IMR-90 (cell line): Measurements from ENCODE around the gene TAPT1. TPM values are rescaled to one million over a fixed set of nuclear protein-coding genes. Genes with fewer than 3 reads are reported as not detected.
A peak's percentile ranks its signal among the peaks of the same experiment; 100 is the strongest.

Experiments used
- ATAC-seq: fragments of 200-7000 bp; cut with Tn5 transposase; 2 replicates; pipeline ENCODE4 v1.9.1; 2020; ENCODE audit warnings: low read depth, mild to moderate bottlenecking, moderate library complexity
- BruUV-seq: library from RNA; stranded (reverse); fragments of 400-500 nt; replicated peaks from 2 replicates; lab custom pipeline; 2021; lab: Mats Ljungman, UMichigan
- CTCF ChIA-PET: fragments of 300-600 bp; formaldehyde crosslinking; extraction: SDS; loops from one replicate; lab custom pipeline; 2021; ENCODE audit warnings: antibody characterized with exemption; lab: Yijun Ruan, JAX
- POLR2A ChIA-PET: fragments of 300-600 bp; sonication (Branson Sonifier 250); formaldehyde crosslinking; loops from one replicate; lab custom pipeline; 2022; ENCODE audit warnings: antibody characterized with exemption; ENCODE audit not compliant: unreplicated experiment; lab: Charles Lee
- DNase-seq: peaks from one replicate; pipeline ENCODE4 v3.0.0; 2013
- H2AFZ ChIP-seq: replicated peaks from 2 replicates; pipeline ENCODE3; 2013; ENCODE audit warnings: low read length, mild to moderate bottlenecking; ENCODE audit not compliant: poor library complexity
- H2AK5ac ChIP-seq: 2 replicates; pipeline ENCODE4 v1.6.1; 2013; ENCODE audit warnings: low read depth, low read length, inconsistent platforms
- H2AK9ac ChIP-seq: replicated peaks from 2 replicates; pipeline ENCODE3; 2013; ENCODE audit warnings: mild to moderate bottlenecking, low read depth, low read length, moderate library complexity; ENCODE audit not compliant: poor library complexity
- H2BK120ac ChIP-seq: 2 replicates; pipeline ENCODE4 v1.6.1; 2013; ENCODE audit warnings: low read depth, low read length, inconsistent platforms
- H2BK15ac ChIP-seq: 3 replicates; pipeline ENCODE4 v1.6.1; 2013; ENCODE audit warnings: low read depth, low read length, inconsistent platforms
- H2BK20ac ChIP-seq: 2 replicates; pipeline ENCODE4 v1.6.1; 2013; ENCODE audit warnings: low read depth, mild to moderate bottlenecking, inconsistent platforms, low read length, moderate library complexity
- H2BK5ac ChIP-seq: 2 replicates; pipeline ENCODE4 v1.6.1; 2013; ENCODE audit warnings: mild to moderate bottlenecking, low read depth, low read length, inconsistent platforms; ENCODE audit not compliant: poor library complexity, severe bottlenecking
- H3K14ac ChIP-seq: replicated peaks from 2 replicates; pipeline ENCODE4 v1.6.1; 2013; ENCODE audit warnings: low read depth, low read length, inconsistent platforms
- H3K18ac ChIP-seq: 2 replicates; pipeline ENCODE4 v1.6.1; 2013; ENCODE audit warnings: low read depth, low read length, control low read depth
- H3K23ac ChIP-seq: 2 replicates; pipeline ENCODE4 v1.6.1; 2013; ENCODE audit warnings: low read depth, low read length, inconsistent platforms
- H3K27ac ChIP-seq: 2 replicates; pipeline ENCODE4 v1.5.1; 2013; ENCODE audit warnings: mild to moderate bottlenecking, control low read depth, low read length; ENCODE audit not compliant: insufficient read depth
- H3K27me3 ChIP-seq: 2 replicates; pipeline ENCODE4 v1.6.1; 2013; ENCODE audit warnings: low read length; ENCODE audit not compliant: control insufficient read depth, insufficient read depth
- H3K36me3 ChIP-seq: 2 replicates; pipeline ENCODE4 v1.6.1; 2013; ENCODE audit warnings: low read length, mixed read lengths; ENCODE audit not compliant: control insufficient read depth, insufficient read depth
- H3K4ac ChIP-seq: 2 replicates; pipeline ENCODE4 v1.6.1; 2013; ENCODE audit warnings: low read depth, low read length, inconsistent platforms
- H3K4me1 ChIP-seq: 2 replicates; pipeline ENCODE4 v1.6.1; 2013; ENCODE audit warnings: low read length, mixed read lengths; ENCODE audit not compliant: control insufficient read depth, insufficient read depth
- H3K4me2 ChIP-seq: 2 replicates; pipeline ENCODE4 v1.6.1; 2013; ENCODE audit warnings: low read depth, mild to moderate bottlenecking, control low read depth, low read length, moderate library complexity
- H3K4me3 ChIP-seq: 2 replicates; pipeline ENCODE4 v1.5.1; 2013; ENCODE audit warnings: low read depth, mild to moderate bottlenecking, control low read depth, low read length, moderate library complexity; ENCODE audit not compliant: insufficient read depth
- H3K56ac ChIP-seq: 2 replicates; pipeline ENCODE4 v1.6.1; 2013; ENCODE audit warnings: low read length, inconsistent platforms; ENCODE audit not compliant: insufficient read depth; ENCODE audit errors: extremely low read depth
- H3K79me1 ChIP-seq, 2 experiments: 2 replicates each; pipeline ENCODE4 v1.6.1; 2013; ENCODE audit warnings: low read length in 2 of 2, inconsistent platforms in 1 of 2, low read depth in 1 of 2
- H3K9ac ChIP-seq: 2 replicates; pipeline ENCODE4 v1.6.1; 2013; ENCODE audit warnings: low read depth, low read length, control low read depth
- H3K9me1 ChIP-seq: 2 replicates; pipeline ENCODE4 v1.6.1; 2013; ENCODE audit warnings: low read length, inconsistent platforms; ENCODE audit not compliant: insufficient read depth
- H3K9me3 ChIP-seq: 2 replicates; pipeline ENCODE4 v1.6.1; 2013; ENCODE audit warnings: low read length; ENCODE audit not compliant: control insufficient read depth, insufficient read depth
- H4K20me1 ChIP-seq: 2 replicates; pipeline ENCODE4 v1.6.1; 2013; ENCODE audit warnings: low read length, inconsistent platforms; ENCODE audit not compliant: insufficient read depth
- H4K5ac ChIP-seq: 2 replicates; pipeline ENCODE4 v1.6.1; 2013; ENCODE audit warnings: mild to moderate bottlenecking, low read depth, low read length, control low read depth
- H4K8ac ChIP-seq, 2 experiments: 2 replicates each; pipeline ENCODE4 v1.6.1; 2013; ENCODE audit warnings: low read depth in 2 of 2, low read length in 2 of 2, control low read depth in 1 of 2, inconsistent platforms in 1 of 2
- H4K91ac ChIP-seq: 2 replicates; pipeline ENCODE4 v1.6.1; 2013; ENCODE audit warnings: low read depth, low read length, inconsistent platforms; ENCODE audit not compliant: insufficient read depth
- BHLHE40 ChIP-seq: fragments of 150-350 bp; IDR thresholded peaks from 2 replicates; pipeline ENCODE4 v1.6.1; 2016; ENCODE audit warnings: mild to moderate bottlenecking, low read depth, low read length
- CEBPB ChIP-seq: IDR thresholded peaks from 2 replicates; pipeline ENCODE4 v1.6.1; 2012; ENCODE audit warnings: low read depth, low read length, improper control_type of control experiment
- FOS ChIP-seq: fragments of 150-350 bp; IDR thresholded peaks from 2 replicates; pipeline ENCODE4 v1.6.1; 2016; ENCODE audit warnings: low read depth, low read length
- MAFK ChIP-seq: IDR thresholded peaks from 2 replicates; pipeline ENCODE4 v1.6.1; 2012; ENCODE audit warnings: low read depth, low read length, improper control_type of control experiment
- MXI1 ChIP-seq: IDR thresholded peaks from 2 replicates; pipeline ENCODE4 v1.6.1; 2012; ENCODE audit warnings: low read depth, mild to moderate bottlenecking, low read length, moderate library complexity, borderline replicate concordance
- NFE2L2 ChIP-seq: fragments of 150-350 bp; IDR thresholded peaks from 2 replicates; pipeline ENCODE4 v1.6.1; 2016; ENCODE audit warnings: low read depth, mild to moderate bottlenecking, low read length
- RAD21 ChIP-seq: IDR thresholded peaks from 2 replicates; pipeline ENCODE4 v1.6.1; 2012; ENCODE audit warnings: low read length, improper control_type of control experiment
- RCOR1 ChIP-seq: IDR thresholded peaks from 2 replicates; pipeline ENCODE4 v1.6.1; 2012; ENCODE audit warnings: mild to moderate bottlenecking, low read length, improper control_type of control experiment; ENCODE audit not compliant: insufficient replicate concordance
- SMC3 ChIP-seq: fragments of 150-350 bp; IDR thresholded peaks from 2 replicates; pipeline ENCODE4 v1.6.1; 2016; ENCODE audit warnings: low read depth, mild to moderate bottlenecking, antibody characterized with exemption, low read length, moderate library complexity
- WGBS, 2 experiments: methylation state at CpG; one replicate each; pipeline versions ENCODE4 v1.1.5 to v1.1.7; 2013; ENCODE audit warnings: missing lambda C conversion rate in 2 of 2; ENCODE audit not compliant: insufficient read length in 1 of 2; ENCODE audit errors: extremely low coverage in 2 of 2; 5-methylcytosine and 5-hydroxymethylcytosine counted together
- dilution Hi-C: fragments of 300-500 bp; cut with HindIII; formaldehyde crosslinking; loops from one replicate; pipeline ENCODE4 v1.14.3; 2018; ENCODE audit warnings: low sequenced_read_pairs; ENCODE audit not compliant: unreplicated experiment
- in situ Hi-C: fragments of 300-500 bp; cut with MboI; formaldehyde crosslinking; loops from 3 replicates; pipeline ENCODE4 v1.14.3; 2019; ENCODE audit warnings: low sequenced_read_pairs, inconsistent platforms, mixed read lengths
- intact Hi-C: fragments of 100-400 bp; cut with micrococcal nuclease; formaldehyde crosslinking; loops from 2 replicates; pipeline ENCODE4 v1.10.0; 2022
- polyA plus RNA-seq, 3 experiments: library from polyadenylated mRNA; depleted of rRNA; stranded (reverse); fragments of >200 nt; gene quantifications; 2 replicates each; pipeline ENCODE4 v1.2.3, GENCODE V29; 2012; ENCODE audit warnings: low replicate concordance in 1 of 3
- total RNA-seq: library from RNA; depleted of rRNA; stranded (reverse); fragments of >200 nt; gene quantifications from 2 replicates; pipeline ENCODE4 v1.2.3, GENCODE V29; 2012
- TF ChIP-seq, protein P1 (sequence below): conservative IDR thresholded peaks from 2 replicates; pipeline ENCODE4 v1.5.1; 2012; ENCODE audit warnings: mild to moderate bottlenecking, low read depth, low read length, improper control_type of control experiment
- TF ChIP-seq, protein P2 (sequence below): fragments of 150-350 bp; IDR thresholded peaks from 2 replicates; pipeline ENCODE4 v1.6.1; 2016; ENCODE audit warnings: low read depth, mild to moderate bottlenecking, low read length, moderate library complexity, borderline replicate concordance
- TF ChIP-seq, protein P3 (sequence below): fragments of 150-350 bp; IDR thresholded peaks from 2 replicates; pipeline ENCODE4 v1.6.1; 2017; ENCODE audit warnings: mild to moderate bottlenecking, antibody characterized with exemption, low read length, low read depth

TAPT1 gene
- total and polyA plus RNA-seq, 2 of the 4 experiments (the other 2 are of a cell fraction) = 5.6 to 12.2 TPM

- Histone ChIP-seq H4K20me1 (no peaks in the 10 kb centered on the region; the same call in 1 of the 2 replicates), H2AK9ac (no peak overlapping the region), H3K18ac (no peak overlapping the region), H3K9ac (no peak overlapping the region), H3K36me3 (peaks cover 2% of the 10 kb centered on the region; the same call in 1 of the 2 replicates), H4K91ac (no peak overlapping the region), H3K14ac (no peak overlapping the region), H3K9me3 (no peaks in the 10 kb centered on the region), H3K27me3 (no peaks in the 10 kb centered on the region), H2BK15ac (no peak overlapping the region), H4K8ac (no peak overlapping the region), H3K56ac (no peak overlapping the region), H3K23ac (no peak overlapping the region), H3K4me2 (no peak overlapping the region), H3K4me3 (no peak overlapping the region), H3K4ac (no peak overlapping the region), H2BK5ac (no peak overlapping the region), H4K5ac (no peak overlapping the region), H2BK120ac (no peak overlapping the region), H3K79me1 (peaks cover 5 to 8% of the 10 kb centered on the region in 2 experiments; a peak in 1 of 4 replicates), H3K27ac (no peak overlapping the region), H3K4me1 (no peaks in the 10 kb centered on the region), H2BK20ac (no peak overlapping the region), H3K9me1 (no peaks in the 10 kb centered on the region), H2AK5ac (no peak overlapping the region), H2AFZ (no peak overlapping the region)
- DNase-seq (no peak), ATAC-seq (no peak)
- ChIA-PET POLR2A (no interaction called here), CTCF (interaction anchor here (0.6 to 1.4 kb wide), 6 partner anchors 9 to 177 kb away, joined by 3 to 7 read pairs (median 4); no protein-coding TSS in a partner anchor)
- dilution Hi-C loops (no loop called here), in situ Hi-C loops (loop anchor here (25.0 kb wide), 1 partner anchor 718 kb away; no protein-coding TSS in a partner anchor), intact Hi-C loops (loop anchor here (5.0 kb wide), 1 partner anchor 878 kb away; no protein-coding TSS in a partner anchor)
- BruUV-seq = no TSS peak
- TF ChIP-seq RCOR1 (no peak), RAD21 (peak; percentile 29; the same call in 1 of the 2 replicates), MAFK (no peak), NFE2L2 (no peak), FOS (no peak), BHLHE40 (no peak), SMC3 (no peak), CEBPB (peak; percentile 74), MXI1 (no peak)
- TF ChIP-seq, protein P1, sequence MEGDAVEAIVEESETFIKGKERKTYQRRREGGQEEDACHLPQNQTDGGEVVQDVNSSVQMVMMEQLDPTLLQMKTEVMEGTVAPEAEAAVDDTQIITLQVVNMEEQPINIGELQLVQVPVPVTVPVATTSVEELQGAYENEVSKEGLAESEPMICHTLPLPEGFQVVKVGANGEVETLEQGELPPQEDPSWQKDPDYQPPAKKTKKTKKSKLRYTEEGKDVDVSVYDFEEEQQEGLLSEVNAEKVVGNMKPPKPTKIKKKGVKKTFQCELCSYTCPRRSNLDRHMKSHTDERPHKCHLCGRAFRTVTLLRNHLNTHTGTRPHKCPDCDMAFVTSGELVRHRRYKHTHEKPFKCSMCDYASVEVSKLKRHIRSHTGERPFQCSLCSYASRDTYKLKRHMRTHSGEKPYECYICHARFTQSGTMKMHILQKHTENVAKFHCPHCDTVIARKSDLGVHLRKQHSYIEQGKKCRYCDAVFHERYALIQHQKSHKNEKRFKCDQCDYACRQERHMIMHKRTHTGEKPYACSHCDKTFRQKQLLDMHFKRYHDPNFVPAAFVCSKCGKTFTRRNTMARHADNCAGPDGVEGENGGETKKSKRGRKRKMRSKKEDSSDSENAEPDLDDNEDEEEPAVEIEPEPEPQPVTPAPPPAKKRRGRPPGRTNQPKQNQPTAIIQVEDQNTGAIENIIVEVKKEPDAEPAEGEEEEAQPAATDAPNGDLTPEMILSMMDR = peak; percentile 49
- TF ChIP-seq, protein P2, sequence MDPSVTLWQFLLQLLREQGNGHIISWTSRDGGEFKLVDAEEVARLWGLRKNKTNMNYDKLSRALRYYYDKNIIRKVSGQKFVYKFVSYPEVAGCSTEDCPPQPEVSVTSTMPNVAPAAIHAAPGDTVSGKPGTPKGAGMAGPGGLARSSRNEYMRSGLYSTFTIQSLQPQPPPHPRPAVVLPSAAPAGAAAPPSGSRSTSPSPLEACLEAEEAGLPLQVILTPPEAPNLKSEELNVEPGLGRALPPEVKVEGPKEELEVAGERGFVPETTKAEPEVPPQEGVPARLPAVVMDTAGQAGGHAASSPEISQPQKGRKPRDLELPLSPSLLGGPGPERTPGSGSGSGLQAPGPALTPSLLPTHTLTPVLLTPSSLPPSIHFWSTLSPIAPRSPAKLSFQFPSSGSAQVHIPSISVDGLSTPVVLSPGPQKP = no peak
- TF ChIP-seq, protein P3, sequence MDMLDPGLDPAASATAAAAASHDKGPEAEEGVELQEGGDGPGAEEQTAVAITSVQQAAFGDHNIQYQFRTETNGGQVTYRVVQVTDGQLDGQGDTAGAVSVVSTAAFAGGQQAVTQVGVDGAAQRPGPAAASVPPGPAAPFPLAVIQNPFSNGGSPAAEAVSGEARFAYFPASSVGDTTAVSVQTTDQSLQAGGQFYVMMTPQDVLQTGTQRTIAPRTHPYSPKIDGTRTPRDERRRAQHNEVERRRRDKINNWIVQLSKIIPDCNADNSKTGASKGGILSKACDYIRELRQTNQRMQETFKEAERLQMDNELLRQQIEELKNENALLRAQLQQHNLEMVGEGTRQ = no peak
- WGBS, 2 experiments = 68% methylated on average over 2 of the region's 7 CpGs; no CpG with 5 or more reads in 1 of the 2 experiments
These were observed 20.7 kb downstream of the TAPT1 start for GRCh38 chr4:16205298-16206164.
